Sigmoid colon (tissue), 4 donors: ENCODE results near the gene ALKBH5.

Experiments used
- CTCF ChIP-seq, 4 experiments: fragments of 450-650 bp in 3 of 4; fragments of 200-600 bp in 1 of 4; IDR thresholded peaks; one replicate each; pipeline ENCODE4 v1.5.1; 2016 to 2019; ENCODE audit warnings: antibody characterized with exemption in 4 of 4, mild to moderate bottlenecking in 3 of 4, moderate library complexity in 2 of 4
- EP300 ChIP-seq, 4 donors: sonication (generic); formaldehyde crosslinking; IDR thresholded peaks; one replicate each; pipeline ENCODE4 v1.6.1; 2017; ENCODE audit warnings: antibody characterized with exemption in 4 of 4
- POLR2A ChIP-seq, 2 donors: fragments of 450-650 bp; IDR thresholded peaks; one replicate each; pipeline ENCODE4 v1.6.1; 2016; ENCODE audit warnings: antibody characterized with exemption in 2 of 2, mild to moderate bottlenecking in 2 of 2, moderate library complexity in 2 of 2

DNA sequence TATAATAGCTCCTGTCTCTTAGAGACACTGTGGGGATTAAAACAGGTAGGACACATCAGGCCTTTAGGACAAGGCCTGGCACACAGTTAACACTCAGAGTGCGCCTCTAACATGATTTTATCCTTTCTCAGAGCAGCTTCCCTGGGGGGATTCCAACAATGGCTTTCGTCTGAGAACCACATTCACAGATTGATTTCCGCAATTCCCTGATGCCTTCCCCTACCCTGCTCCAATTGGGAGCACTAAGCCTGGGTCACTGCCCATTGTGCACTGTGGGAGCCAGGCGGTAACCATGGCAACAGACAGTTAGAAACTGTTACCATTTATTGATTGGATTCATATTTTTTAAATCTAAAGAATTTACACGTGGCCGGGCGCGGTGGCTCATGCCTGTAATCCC, 5.9 kb upstream of the ALKBH5 start:
- no peak for TF ChIP-seq POLR2A (IDR thresholded peaks at IDR 0.05)
- no peak for TF ChIP-seq CTCF (IDR thresholded peaks at IDR 0.05)
- TF ChIP-seq EP300 (IDR thresholded peaks at IDR 0.05): no peak
